ENCODE measurements around the gene GATAD2A. TPM values are rescaled to one million over a fixed set of nuclear protein-coding genes. Genes with fewer than 3 reads are reported as not detected.

The GATAD2A gene
- total RNA-seq, 1 donor from 2014 or later = 82.6 TPM

GRCh38 chr19:19416280-19416679 lies 10.8 kb downstream of the GATAD2A start:
- H3K9me3 Mint-ChIP-seq (ENCODE audit: low read depth) = no peaks in the 10 kb centered on the region
- peaks cover 19% of the 10 kb centered on the region for H3K4me1 Mint-ChIP-seq (ENCODE audit: low read depth)
- no peak overlapping the region for H3K4me3 Mint-ChIP-seq (ENCODE audit: unreplicated experiment)
- no peak for DNase-seq (ENCODE audit: low spot score)
- no peaks in the 10 kb centered on the region for H3K27me3 Mint-ChIP-seq (ENCODE audit: low read depth)
- no peak for TF ChIP-seq CTCF (IDR thresholded peaks at IDR 0.05)
- H3K36me3 Mint-ChIP-seq (ENCODE audit: low read depth) = no peaks in the 10 kb centered on the region
- no peak overlapping the region for H3K27ac Mint-ChIP-seq (ENCODE audit: unreplicated experiment)

GRCh38 chr19:19417046-19417445 lies 11.6 kb downstream of the GATAD2A start:
- DNase-seq (ENCODE audit: low spot score) = no peak
- H3K4me1 Mint-ChIP-seq (ENCODE audit: low read depth) = peaks cover 19% of the 10 kb centered on the region
- no peaks in the 10 kb centered on the region for H3K36me3 Mint-ChIP-seq (ENCODE audit: low read depth)
- no peaks in the 10 kb centered on the region for H3K27me3 Mint-ChIP-seq (ENCODE audit: low read depth)
- no peaks in the 10 kb centered on the region for H3K9me3 Mint-ChIP-seq (ENCODE audit: low read depth)
- no peak overlapping the region for H3K27ac Mint-ChIP-seq (ENCODE audit: unreplicated experiment)
- no peak overlapping the region for H3K4me3 Mint-ChIP-seq (ENCODE audit: unreplicated experiment)
- no peak for TF ChIP-seq CTCF (IDR thresholded peaks at IDR 0.05)

- DNase-seq (ENCODE audit: low spot score) = no peak
- Mint-ChIP-seq H3K4me1 (ENCODE audit: low read depth) (peaks cover 22% of the 10 kb centered on the region), H3K36me3 (ENCODE audit: low read depth) (no peaks in the 10 kb centered on the region), H3K27ac (ENCODE audit: unreplicated experiment) (no peak overlapping the region), H3K27me3 (ENCODE audit: low read depth) (no peaks in the 10 kb centered on the region), H3K4me3 (ENCODE audit: unreplicated experiment) (no peak overlapping the region), H3K9me3 (ENCODE audit: low read depth) (no peaks in the 10 kb centered on the region)
- no peak for TF ChIP-seq CTCF (IDR thresholded peaks at IDR 0.05)
These were observed 12.3 kb downstream of the GATAD2A start for GRCh38 chr19:19417628-19418245.

DNA sequence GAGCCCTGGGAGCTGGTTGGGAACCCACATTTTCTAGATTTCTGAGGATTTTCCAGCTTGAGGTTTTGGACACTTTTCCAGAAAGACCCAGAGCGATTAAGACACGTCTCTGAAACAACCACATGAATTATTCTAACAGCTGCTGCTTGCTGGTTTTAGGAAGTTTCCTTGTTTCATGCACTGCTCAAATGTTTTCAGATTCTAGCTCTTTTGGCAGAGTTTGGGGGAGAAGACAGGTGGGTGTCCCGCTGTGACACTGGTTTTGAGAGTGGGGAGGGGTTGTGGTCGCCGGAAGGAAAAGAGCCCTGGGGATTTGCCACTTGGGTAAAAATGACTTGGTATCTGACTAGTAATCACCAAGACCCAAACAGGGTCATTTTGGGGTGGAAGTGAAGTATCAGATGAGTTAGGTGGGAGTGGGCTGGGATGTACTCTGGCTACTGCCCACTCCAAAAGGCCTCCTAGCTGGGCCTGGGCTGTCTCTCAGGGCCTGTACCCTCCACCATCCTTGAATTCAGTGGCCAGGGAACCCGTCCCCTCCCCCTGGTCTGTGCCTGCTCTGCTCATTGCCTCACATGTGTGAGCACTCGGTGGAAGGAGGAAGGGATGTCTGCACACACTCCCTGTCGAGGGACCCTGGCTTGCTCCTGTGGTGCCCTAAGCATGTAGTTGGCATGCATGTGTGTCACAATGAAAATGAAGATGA lies 13.2 kb downstream of the GATAD2A start:
- no peak overlapping the region for H3K4me3 Mint-ChIP-seq (ENCODE audit: unreplicated experiment)
- no peaks in the 10 kb centered on the region for H3K36me3 Mint-ChIP-seq (ENCODE audit: low read depth)
- no peak for TF ChIP-seq CTCF (IDR thresholded peaks at IDR 0.05)
- no peaks in the 10 kb centered on the region for H3K9me3 Mint-ChIP-seq (ENCODE audit: low read depth)
- peak overlapping the region; percentile 49 for H3K27ac Mint-ChIP-seq (ENCODE audit: unreplicated experiment)
- no peaks in the 10 kb centered on the region for H3K27me3 Mint-ChIP-seq (ENCODE audit: low read depth)
- DNase-seq (ENCODE audit: low spot score) = no peak
- peaks cover 29% of the 10 kb centered on the region for H3K4me1 Mint-ChIP-seq (ENCODE audit: low read depth)

GRCh38 chr19:19420570-19421298 lies 15.3 kb downstream of the GATAD2A start:
- H3K4me1 Mint-ChIP-seq (ENCODE audit: low read depth) = peaks cover 38% of the 10 kb centered on the region
- no peak for DNase-seq (ENCODE audit: low spot score)
- no peak overlapping the region for H3K4me3 Mint-ChIP-seq (ENCODE audit: unreplicated experiment)
- TF ChIP-seq CTCF (IDR thresholded peaks at IDR 0.05) = no peak
- no peaks in the 10 kb centered on the region for H3K36me3 Mint-ChIP-seq (ENCODE audit: low read depth)
- no peaks in the 10 kb centered on the region for H3K9me3 Mint-ChIP-seq (ENCODE audit: low read depth)
- H3K27ac Mint-ChIP-seq (ENCODE audit: unreplicated experiment) = peak overlapping the region; percentile 22
- no peaks in the 10 kb centered on the region for H3K27me3 Mint-ChIP-seq (ENCODE audit: low read depth)
